Mesenchymal stem cell (in vitro differentiated cells and primary cell): ENCODE data around the gene SLC39A9.
"Not testable (repeated sequence)": the region's sequence is repeated elsewhere in the genome, so short reads cannot be mapped to it uniquely, and the experiment has no call there.

Source experiments
- DNase-seq: peaks from one replicate; pipeline ENCODE4 v3.0.0-alpha.2; 2013
- H2AFZ ChIP-seq: one replicate; pipeline ENCODE4 v1.6.1; 2013; ENCODE audit warnings: low read depth, mild to moderate bottlenecking, control low read depth, inconsistent platforms, low read length, moderate library complexity
- H2AK5ac ChIP-seq: 2 replicates; pipeline ENCODE4 v1.6.1; 2013; ENCODE audit warnings: low read length, moderate library complexity, mild to moderate bottlenecking, inconsistent platforms; ENCODE audit not compliant: severe bottlenecking
- H2BK120ac ChIP-seq: one replicate; pipeline ENCODE4 v1.6.1; 2013; ENCODE audit warnings: low read depth, mild to moderate bottlenecking, inconsistent platforms, low read length, moderate library complexity
- H2BK12ac ChIP-seq, 2 experiments: one replicate each; pipeline ENCODE4 v1.6.1; 2013; ENCODE audit warnings: inconsistent platforms in 2 of 2, low read length in 2 of 2, mild to moderate bottlenecking in 2 of 2, moderate library complexity in 2 of 2, control low read depth in 1 of 2
- H2BK15ac ChIP-seq: one replicate; pipeline ENCODE4 v1.6.1; 2013; ENCODE audit warnings: mild to moderate bottlenecking, low read depth, inconsistent platforms; ENCODE audit not compliant: poor library complexity, severe bottlenecking
- H2BK5ac ChIP-seq: 2 replicates; pipeline ENCODE4 v1.6.1; 2013; ENCODE audit warnings: low read depth, mild to moderate bottlenecking, low read length, control low read depth, inconsistent platforms; ENCODE audit not compliant: poor library complexity, severe bottlenecking
- H3K14ac ChIP-seq, 2 experiments: one replicate each; pipeline ENCODE4 v1.6.1; 2013; ENCODE audit warnings: inconsistent platforms in 2 of 2, low read length in 2 of 2, control low read depth in 1 of 2, mild to moderate bottlenecking in 1 of 2, moderate library complexity in 1 of 2
- H3K18ac ChIP-seq, 2 experiments: one replicate each; pipeline ENCODE4 v1.6.1; 2013; ENCODE audit warnings: inconsistent platforms in 2 of 2, low read length in 2 of 2, control low read depth in 1 of 2, low read depth in 1 of 2, mild to moderate bottlenecking in 1 of 2
- H3K23ac ChIP-seq, 2 experiments: one replicate each; pipeline ENCODE4 v1.6.1; 2013; ENCODE audit warnings: inconsistent platforms in 2 of 2, low read length in 2 of 2, mild to moderate bottlenecking in 2 of 2, moderate library complexity in 2 of 2, control low read depth in 1 of 2
- H3K27ac ChIP-seq: 2 replicates; pipeline ENCODE4 v1.5.1; 2013; ENCODE audit warnings: mild to moderate bottlenecking, moderate library complexity, low read length, control low read depth, inconsistent platforms; ENCODE audit not compliant: poor library complexity, severe bottlenecking
- H3K27me3 ChIP-seq, 2 experiments: 2 replicates each; pipeline versions ENCODE4 v1.6.1 to v1.7.0; 2013; ENCODE audit warnings: low read length in 2 of 2, mild to moderate bottlenecking in 2 of 2, moderate library complexity in 2 of 2, control low read depth in 1 of 2, inconsistent platforms in 1 of 2; ENCODE audit not compliant: control insufficient read depth in 1 of 2, insufficient read depth in 1 of 2
- H3K36me3 ChIP-seq, 2 experiments: 2 replicates each; pipeline versions ENCODE4 v1.6.1 to v1.7.0; 2013; ENCODE audit warnings: low read length in 2 of 2, control low read depth in 1 of 2, inconsistent platforms in 1 of 2, low read depth in 1 of 2, mild to moderate bottlenecking in 1 of 2; ENCODE audit not compliant: insufficient read depth in 2 of 2, control insufficient read depth in 1 of 2
- H3K4ac ChIP-seq, 2 experiments: one replicate each; pipeline ENCODE4 v1.6.1; 2013; ENCODE audit warnings: inconsistent platforms in 2 of 2, low read length in 2 of 2, mild to moderate bottlenecking in 2 of 2, moderate library complexity in 2 of 2, control low read depth in 1 of 2, low read depth in 1 of 2
- H3K4me1 ChIP-seq: 2 replicates; pipeline ENCODE4 v1.6.1; 2013; ENCODE audit warnings: low read depth, low read length, control low read depth; ENCODE audit not compliant: control insufficient read depth, insufficient read depth
- H3K4me2 ChIP-seq: 2 replicates; pipeline ENCODE4 v1.6.1; 2013; ENCODE audit warnings: low read length, mild to moderate bottlenecking, inconsistent platforms; ENCODE audit not compliant: poor library complexity, severe bottlenecking
- H3K4me3 ChIP-seq, 2 experiments: 2 replicates each; pipeline versions ENCODE4 v1.5.1 to v1.7.0; 2013; ENCODE audit warnings: low read length in 2 of 2, mild to moderate bottlenecking in 2 of 2, control low read depth in 1 of 2, low read depth in 1 of 2; ENCODE audit not compliant: insufficient read depth in 1 of 2
- H3K79me1 ChIP-seq: replicated peaks from 2 replicates; pipeline ENCODE4 v1.6.1; 2013; ENCODE audit warnings: mild to moderate bottlenecking, control low read depth, low read length, inconsistent platforms; ENCODE audit not compliant: poor library complexity, severe bottlenecking
- H3K9ac ChIP-seq: 2 replicates; pipeline ENCODE4 v1.7.0; 2013; ENCODE audit warnings: mild to moderate bottlenecking, low read length, moderate library complexity
- H3K9me3 ChIP-seq: 2 replicates; pipeline ENCODE4 v1.7.0; 2013; ENCODE audit warnings: mild to moderate bottlenecking, low read length; ENCODE audit not compliant: control insufficient read depth
- H4K8ac ChIP-seq: one replicate; pipeline ENCODE4 v1.6.1; 2013; ENCODE audit warnings: inconsistent platforms, mild to moderate bottlenecking, low read length, moderate library complexity
- H4K91ac ChIP-seq: one replicate; pipeline ENCODE4 v1.6.1; 2013; ENCODE audit warnings: mild to moderate bottlenecking, low read length, inconsistent platforms
- WGBS: methylation state at CpG from one replicate; pipeline ENCODE4 v1.1.7; 2013; ENCODE audit warnings: mixed read lengths; 5-methylcytosine and 5-hydroxymethylcytosine counted together

Gene SLC39A9

GRCh38 chr14:69498286-69498685 lies 99.8 kb downstream of the SLC39A9 start:
- H3K14ac ChIP-seq, H2BK15ac ChIP-seq, DNase-seq, H3K4me1 ChIP-seq, H2BK12ac ChIP-seq, H4K8ac ChIP-seq, H3K4me2 ChIP-seq, H3K27ac ChIP-seq, H3K4me3 ChIP-seq, H2AFZ ChIP-seq, H4K91ac ChIP-seq, H3K18ac ChIP-seq, H2AK5ac ChIP-seq, H2BK120ac ChIP-seq, H3K9ac ChIP-seq, H3K9me3 ChIP-seq, H3K79me1 ChIP-seq, H3K23ac ChIP-seq, H2BK5ac ChIP-seq, H3K4ac ChIP-seq, H3K36me3 ChIP-seq: not testable (repeated sequence)
- WGBS, result 84% methylated on average over 4 of the region's 4 CpGs
- H3K27me3 ChIP-seq, result peaks cover 60 to 67% of the 10 kb centered on the region in 2 experiments

DNA sequence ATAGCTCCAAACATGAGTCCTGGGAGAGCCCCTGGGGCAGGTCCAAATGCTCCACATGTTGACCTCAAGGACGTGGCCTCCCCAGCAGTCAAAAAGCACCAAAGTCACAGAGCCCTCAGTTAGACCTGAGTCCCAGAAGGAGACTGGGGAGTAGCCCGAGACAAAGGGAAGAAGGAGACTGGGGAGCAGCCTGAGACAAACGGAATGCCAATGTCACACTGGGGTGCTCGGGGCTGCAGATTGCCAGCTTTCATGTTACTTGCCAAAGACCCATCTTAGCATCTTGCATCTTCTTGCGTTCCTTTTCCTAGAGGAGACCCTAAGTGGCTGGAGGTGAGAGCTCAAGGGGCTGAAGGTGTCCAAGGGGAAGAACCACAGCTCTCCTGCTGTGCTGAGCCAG lies 100.9 kb downstream of the SLC39A9 start:
- no peak overlapping the region for H4K8ac ChIP-seq
- H4K91ac ChIP-seq, result no peak overlapping the region
- no peak overlapping the region for H2BK5ac ChIP-seq
- WGBS, result 82% methylated on average over 4 of the region's 5 CpGs
- H3K36me3 ChIP-seq, result no peaks in the 10 kb centered on the region
- no peak overlapping the region for H3K4me2 ChIP-seq
- H3K9ac ChIP-seq, result no peak overlapping the region
- H2BK15ac ChIP-seq, result no peak overlapping the region
- H3K18ac ChIP-seq, result no peak overlapping the region
- H2AK5ac ChIP-seq, result no peak overlapping the region
- no peaks in the 10 kb centered on the region for H3K79me1 ChIP-seq
- H2AFZ ChIP-seq, result no peak overlapping the region
- H3K4me3 ChIP-seq, result no peak overlapping the region
- H3K4me1 ChIP-seq, result peaks cover 3% of the 10 kb centered on the region
- peaks cover 51 to 60% of the 10 kb centered on the region in 2 experiments for H3K27me3 ChIP-seq
- H3K27ac ChIP-seq, result no peak overlapping the region
- H2BK120ac ChIP-seq, result no peak overlapping the region
- no peaks in the 10 kb centered on the region for H3K9me3 ChIP-seq
- H3K23ac ChIP-seq, result no peak overlapping the region
- no peak overlapping the region for H2BK12ac ChIP-seq
- H3K14ac ChIP-seq, result no peak overlapping the region
- DNase-seq, result no peak
- no peak overlapping the region for H3K4ac ChIP-seq

GRCh38 chr14:69500096-69500495 lies 101.6 kb downstream of the SLC39A9 start:
- H2AK5ac ChIP-seq, result no peak overlapping the region
- no peak for DNase-seq
- H2BK120ac ChIP-seq, result no peak overlapping the region
- no peaks in the 10 kb centered on the region for H3K9me3 ChIP-seq
- no peak overlapping the region for H2AFZ ChIP-seq
- no peak overlapping the region for H2BK5ac ChIP-seq
- H4K91ac ChIP-seq, result no peak overlapping the region
- H3K27me3 ChIP-seq, result peaks cover 49 to 58% of the 10 kb centered on the region in 2 experiments
- H3K4me3 ChIP-seq, result no peak overlapping the region
- H3K79me1 ChIP-seq, result no peaks in the 10 kb centered on the region
- no peak overlapping the region for H2BK12ac ChIP-seq
- no peak overlapping the region for H3K4me2 ChIP-seq
- WGBS, result 74% methylated on average over 5 of the region's 5 CpGs
- H3K9ac ChIP-seq, result no peak overlapping the region
- H3K4me1 ChIP-seq, result peaks cover 3% of the 10 kb centered on the region
- no peak overlapping the region for H2BK15ac ChIP-seq
- no peak overlapping the region for H4K8ac ChIP-seq
- no peak overlapping the region for H3K18ac ChIP-seq
- no peaks in the 10 kb centered on the region for H3K36me3 ChIP-seq
- H3K23ac ChIP-seq, result no peak overlapping the region
- no peak overlapping the region for H3K4ac ChIP-seq
- H3K27ac ChIP-seq, result no peak overlapping the region
- H3K14ac ChIP-seq, result no peak overlapping the region

DNA sequence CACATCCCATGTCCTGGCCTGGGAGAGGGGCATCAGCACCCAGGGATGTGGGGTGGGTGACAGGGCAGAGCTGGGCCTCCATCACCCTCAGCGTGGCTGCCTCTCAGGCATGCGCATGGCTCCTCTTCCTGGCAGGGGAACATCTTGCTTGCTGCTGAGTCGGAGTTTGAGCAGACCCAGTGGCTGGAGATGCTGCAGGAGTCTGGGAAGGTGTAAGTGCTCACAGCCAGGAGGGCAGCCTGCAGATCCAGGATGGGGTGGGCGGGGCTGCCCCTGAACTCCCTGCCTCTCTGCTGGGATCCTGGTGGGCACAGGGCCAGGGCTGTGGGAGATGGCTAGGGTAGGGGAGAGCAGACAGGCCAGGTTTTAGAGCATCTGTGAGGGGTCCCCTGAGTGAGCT lies 102.2 kb downstream of the SLC39A9 start:
- no peaks in the 10 kb centered on the region for H3K9me3 ChIP-seq
- H3K9ac ChIP-seq, result no peak overlapping the region
- no peak overlapping the region for H2BK12ac ChIP-seq
- no peak overlapping the region for H3K23ac ChIP-seq
- H2BK15ac ChIP-seq, result no peak overlapping the region
- no peak overlapping the region for H2AK5ac ChIP-seq
- no peak overlapping the region for H2AFZ ChIP-seq
- H4K8ac ChIP-seq, result no peak overlapping the region
- no peaks in the 10 kb centered on the region for H3K79me1 ChIP-seq
- no peak for DNase-seq
- H2BK120ac ChIP-seq, result no peak overlapping the region
- H2BK5ac ChIP-seq, result no peak overlapping the region
- H3K4me1 ChIP-seq, result peaks cover 4% of the 10 kb centered on the region
- no peak overlapping the region for H3K27ac ChIP-seq
- 92% methylated on average over 4 of the region's 4 CpGs for WGBS
- no peak overlapping the region for H3K4me2 ChIP-seq
- peaks cover 49 to 54% of the 10 kb centered on the region in 2 experiments for H3K27me3 ChIP-seq
- H3K4ac ChIP-seq, result no peak overlapping the region
- H3K14ac ChIP-seq, result no peak overlapping the region
- H4K91ac ChIP-seq, result no peak overlapping the region
- no peak overlapping the region for H3K4me3 ChIP-seq
- no peak overlapping the region for H3K18ac ChIP-seq
- no peaks in the 10 kb centered on the region for H3K36me3 ChIP-seq
